ENCODE data around the gene NCOR2. TPM values are rescaled to one million over a fixed set of nuclear protein-coding genes. Genes with fewer than 3 reads are reported as not detected.

Gene NCOR2
- total and polyA plus RNA-seq, 12 donors = 16.9 to 243 (median 173) TPM

- WGBS, 4 donors = 68 to 73% (median 71%) methylated on average over 6 of the region's 6 CpGs
- H3K27ac ChIP-seq = no peak overlapping the region
- H3K27me3 ChIP-seq = no peaks in the 10 kb centered on the region
- no peaks in the 10 kb centered on the region for H3K36me3 ChIP-seq (replicated peaks in 1 of 2)
- intact Hi-C loops (cut with DNase I) = no loop called here
- DNase-seq = peak in 3 of 7 donors; percentile 42 to 55 (median 47)
- no peak overlapping the region for H3K4me3 ChIP-seq
- peaks cover 10 to 21% of the 10 kb centered on the region in 2 donors for H3K4me1 ChIP-seq (replicated peaks in 1 of 2)
- no peak for TF ChIP-seq POLR2A (IDR thresholded peaks at IDR 0.05)
- no peak for TF ChIP-seq CTCF (IDR thresholded peaks at IDR 0.05)
- H3K9me3 ChIP-seq (replicated peaks in 1 of 3) = no peaks in the 10 kb centered on the region
Measured at GRCh38 chr12:124594851-124595250, 27.4 kb upstream of the NCOR2 start.

GRCh38 chr12:124593851-124594401 lies 26.5 kb upstream of the NCOR2 start:
- H3K9me3 ChIP-seq (replicated peaks in 1 of 3) = no peaks in the 10 kb centered on the region
- intact Hi-C loops (cut with DNase I) = no loop called here
- no peak for DNase-seq
- peaks cover 15 to 29% of the 10 kb centered on the region in 2 donors for H3K4me1 ChIP-seq (replicated peaks in 1 of 2)
- H3K4me3 ChIP-seq = no peak overlapping the region
- WGBS, 4 donors = 83 to 98% (median 96%) methylated on average over 4 to 5 of the region's 5 CpGs
- no peaks in the 10 kb centered on the region for H3K27me3 ChIP-seq
- no peak for TF ChIP-seq POLR2A (IDR thresholded peaks at IDR 0.05)
- no peak overlapping the region for H3K27ac ChIP-seq
- no peaks in the 10 kb centered on the region for H3K36me3 ChIP-seq (replicated peaks in 1 of 2)

- no peak overlapping the region for H3K4me3 ChIP-seq
- DNase-seq = no peak
- WGBS, 4 donors = 79 to 95% (median 90%) methylated on average over 12 to 14 of the region's 14 CpGs
- H3K27ac ChIP-seq = peak overlapping the region in 2 of 5 donors; percentile 79 to 87
- no peaks in the 10 kb centered on the region for H3K27me3 ChIP-seq
- peaks cover 15 to 36% of the 10 kb centered on the region in 2 donors for H3K4me1 ChIP-seq (replicated peaks in 1 of 2)
- TF ChIP-seq POLR2A (IDR thresholded peaks at IDR 0.05) (no peak), CTCF (IDR thresholded peaks at IDR 0.05) (no peak)
- intact Hi-C loops (cut with DNase I) = no loop called here
- no peaks in the 10 kb centered on the region for H3K36me3 ChIP-seq (replicated peaks in 1 of 2)
- H3K9me3 ChIP-seq (replicated peaks in 1 of 3) = no peaks in the 10 kb centered on the region
Measured at GRCh38 chr12:124593176-124593575, 25.8 kb upstream of the NCOR2 start.

GRCh38 chr12:124592481-124593160 lies 25.2 kb upstream of the NCOR2 start:
- H3K27me3 ChIP-seq = no peaks in the 10 kb centered on the region
- H3K9me3 ChIP-seq (replicated peaks in 1 of 3) = no peaks in the 10 kb centered on the region
- TF ChIP-seq POLR2A (IDR thresholded peaks at IDR 0.05) (no peak), CTCF (IDR thresholded peaks at IDR 0.05) (no peak)
- 63 to 73% (median 67%) methylated on average over 20 to 21 of the region's 21 CpGs for WGBS, 4 donors
- peaks cover 15 to 42% of the 10 kb centered on the region in 2 donors for H3K4me1 ChIP-seq (replicated peaks in 1 of 2)
- H3K4me3 ChIP-seq = no peak overlapping the region
- peak overlapping the region in 2 of 5 donors; percentile 79 to 87 for H3K27ac ChIP-seq
- DNase-seq = no peak
- no peaks in the 10 kb centered on the region for H3K36me3 ChIP-seq (replicated peaks in 1 of 2)
- intact Hi-C loops (cut with DNase I) = no loop called here
